GM23248 (cell line): ENCODE results near the gene TSEN2.

Experiments used
- EZH2 ChIP-seq: fragments of 200-600 bp; sonication (generic); IDR thresholded peaks from 2 replicates; pipeline ENCODE4 v1.6.1; 2018; ENCODE audit warnings: antibody characterized with exemption, mild to moderate bottlenecking; ENCODE audit not compliant: insufficient read depth, poor library complexity, severe bottlenecking
- EZH2phosphoT487 ChIP-seq: fragments of 200-600 bp; sonication (generic); IDR thresholded peaks from 2 replicates; pipeline ENCODE4 v1.6.1; 2018; ENCODE audit warnings: antibody characterized with exemption, moderate library complexity, mild to moderate bottlenecking, low read depth; ENCODE audit not compliant: insufficient read depth

GRCh38 chr3:12472000-12472610, 12.2 kb upstream of the TSEN2 start:
- TF ChIP-seq EZH2 (no peak), EZH2phosphoT487 (no peak)
